AML-193 (cell line): ENCODE measurements around the gene KANK4.
"Not testable (repeated sequence)": the region's sequence is repeated elsewhere in the genome, so short reads cannot be mapped to it uniquely, and the experiment has no call there.

Experiments
- DNase-seq, 2 experiments: peaks; one replicate each; lab custom pipeline; 2025; lab: John Stamatoyannopoulos, UW

The KANK4 gene

DNA sequence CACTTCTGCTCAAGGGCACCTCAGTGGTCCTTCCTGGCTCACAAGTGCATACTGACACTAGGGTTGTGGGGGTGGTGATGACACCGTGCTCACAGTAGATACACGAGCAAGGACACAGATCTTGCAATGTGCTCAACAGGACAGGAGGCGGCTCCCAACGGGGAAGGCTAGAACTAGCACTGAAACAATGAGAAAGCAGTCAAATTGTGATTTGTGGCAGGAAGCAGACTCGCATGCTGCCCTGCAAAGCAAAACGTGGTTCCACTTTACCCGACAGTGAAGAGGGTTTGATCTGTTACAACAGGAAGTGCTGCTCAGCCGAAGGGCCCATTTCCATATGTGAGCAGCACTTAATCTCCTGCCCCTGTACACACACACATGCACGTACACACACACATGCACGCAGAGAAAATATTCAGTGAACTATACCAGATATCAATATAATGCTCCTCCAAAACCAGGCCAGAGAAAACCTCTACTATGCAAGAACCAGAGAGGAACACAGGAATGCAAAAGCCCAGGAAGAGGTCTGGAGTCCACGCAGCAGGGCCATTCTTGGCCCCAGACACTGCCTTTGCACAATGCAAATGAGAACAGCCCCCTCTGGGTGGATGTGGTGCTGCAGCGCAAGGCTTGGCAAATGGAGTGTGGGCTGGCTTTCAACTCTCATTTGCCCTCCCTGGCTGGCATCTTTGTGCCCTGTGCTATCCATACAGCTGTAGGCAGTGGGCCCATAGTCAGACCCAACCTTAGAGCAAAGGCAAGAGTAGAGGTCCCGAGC lies 47.1 kb downstream of the KANK4 start:
- DNase-seq = no peak

GRCh38 chr1:62271134-62271533 lies 48.1 kb downstream of the KANK4 start:
- DNase-seq = no peak

- DNase-seq = no peak
Measured at GRCh38 chr1:62269851-62270495, 49.3 kb downstream of the KANK4 start.

DNA sequence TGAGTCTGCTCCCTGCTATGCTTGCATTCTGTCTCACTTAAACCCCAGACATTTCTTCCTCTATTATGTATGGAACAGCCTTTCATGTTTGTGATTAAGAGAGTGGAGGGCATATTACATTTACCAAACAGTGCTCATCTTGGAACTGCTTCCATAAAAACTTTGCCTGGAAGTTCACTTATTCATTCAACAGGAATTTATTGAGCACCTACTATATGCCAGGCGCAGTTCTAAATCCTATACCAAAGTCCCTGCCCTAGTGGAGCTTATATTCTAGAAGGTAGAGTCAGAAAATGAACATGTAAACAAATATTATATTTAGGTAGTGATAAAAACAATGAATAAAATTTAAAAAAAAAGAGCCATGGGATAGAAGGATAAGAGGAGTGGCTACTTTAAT lies 49.8 kb downstream of the KANK4 start:
- DNase-seq = no peak

DNA sequence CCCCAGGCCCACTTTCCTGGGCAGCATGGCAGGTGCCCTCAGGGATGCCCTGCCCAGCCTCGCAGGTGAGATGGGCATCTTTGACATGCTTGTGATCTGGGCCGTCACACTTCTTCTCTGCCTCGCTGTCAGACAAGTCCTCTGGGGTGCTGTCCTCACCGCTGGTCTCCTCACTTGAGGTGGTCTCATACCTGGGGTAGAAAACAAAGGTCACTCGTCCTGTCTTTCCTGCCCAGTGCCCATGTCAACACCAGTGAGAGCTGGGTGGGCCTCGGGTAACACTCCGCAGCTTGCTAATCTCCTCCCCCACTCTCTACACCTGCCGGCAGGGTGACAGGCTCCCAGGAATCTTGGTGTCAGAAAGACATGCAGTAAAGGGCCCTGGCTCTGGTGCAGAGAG lies 50.9 kb downstream of the KANK4 start:
- DNase-seq = no peak

DNA sequence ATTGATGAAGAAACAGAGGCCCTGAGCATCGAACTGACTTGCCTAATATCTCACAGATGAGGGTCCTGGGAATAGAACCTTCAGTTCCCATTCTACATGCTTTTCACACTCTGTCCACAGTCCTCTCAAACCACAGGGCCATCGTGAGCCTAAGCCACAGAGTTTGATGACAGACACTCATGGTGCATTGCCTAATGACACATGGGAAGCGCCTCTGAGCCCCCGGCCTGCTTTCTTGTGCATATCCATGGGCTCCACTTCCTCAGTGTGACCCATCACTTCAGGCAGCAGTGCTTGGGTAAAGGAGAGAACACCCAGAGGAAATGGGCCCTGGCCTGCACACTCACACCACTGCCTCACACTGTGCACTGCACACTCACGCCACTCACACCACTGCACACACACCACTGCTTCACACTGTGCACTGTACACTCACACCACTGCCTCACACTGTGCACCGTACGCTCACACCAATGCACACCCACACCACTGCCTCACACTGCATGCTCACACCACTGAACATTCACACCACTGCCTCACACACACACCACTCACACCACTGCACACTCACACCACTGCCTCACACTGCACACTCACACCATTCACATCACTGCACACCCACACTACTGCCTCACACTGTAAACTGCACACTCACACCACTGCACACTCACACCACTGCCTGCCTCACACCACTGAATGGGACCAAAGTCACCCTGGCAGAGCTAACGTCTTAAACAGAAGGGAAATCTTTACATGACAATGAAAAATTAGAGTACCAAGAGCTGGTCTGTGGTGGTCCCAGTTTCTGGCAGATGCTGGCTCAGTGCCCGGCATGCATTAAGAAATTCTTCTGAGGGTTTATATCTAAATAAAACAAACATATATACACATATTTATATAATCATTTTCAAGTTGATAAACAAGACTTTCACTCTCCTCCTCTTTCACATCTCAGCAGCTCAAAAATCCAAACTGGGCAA lies 53.0 kb downstream of the KANK4 start:
- no peak for DNase-seq

DNA sequence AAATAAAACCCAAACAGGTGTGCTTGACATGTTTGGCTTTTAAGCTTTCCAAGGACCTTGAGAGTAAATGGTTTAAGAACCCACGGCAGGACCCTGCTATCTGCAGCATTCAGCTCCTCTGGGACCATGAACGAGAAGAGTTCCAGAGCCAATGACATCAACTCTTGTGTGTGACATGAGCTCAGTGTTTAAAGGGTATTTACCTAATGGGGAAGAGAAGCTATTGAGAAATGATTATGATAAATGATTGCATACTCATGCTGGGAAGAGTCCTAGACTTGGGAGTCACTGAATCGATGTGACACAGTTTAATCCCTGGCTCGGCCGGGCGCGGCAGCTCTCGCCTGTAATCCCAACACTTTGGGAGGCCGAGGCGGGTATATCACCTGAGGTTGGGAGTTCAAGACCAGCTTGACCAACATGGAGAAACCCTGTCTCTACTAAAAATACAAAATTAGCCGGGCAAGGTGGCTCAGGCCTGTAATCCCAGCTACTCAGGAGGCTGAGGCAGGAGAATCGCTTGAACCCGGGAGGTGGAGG lies 55.4 kb downstream of the KANK4 start:
- DNase-seq = no peak

DNA sequence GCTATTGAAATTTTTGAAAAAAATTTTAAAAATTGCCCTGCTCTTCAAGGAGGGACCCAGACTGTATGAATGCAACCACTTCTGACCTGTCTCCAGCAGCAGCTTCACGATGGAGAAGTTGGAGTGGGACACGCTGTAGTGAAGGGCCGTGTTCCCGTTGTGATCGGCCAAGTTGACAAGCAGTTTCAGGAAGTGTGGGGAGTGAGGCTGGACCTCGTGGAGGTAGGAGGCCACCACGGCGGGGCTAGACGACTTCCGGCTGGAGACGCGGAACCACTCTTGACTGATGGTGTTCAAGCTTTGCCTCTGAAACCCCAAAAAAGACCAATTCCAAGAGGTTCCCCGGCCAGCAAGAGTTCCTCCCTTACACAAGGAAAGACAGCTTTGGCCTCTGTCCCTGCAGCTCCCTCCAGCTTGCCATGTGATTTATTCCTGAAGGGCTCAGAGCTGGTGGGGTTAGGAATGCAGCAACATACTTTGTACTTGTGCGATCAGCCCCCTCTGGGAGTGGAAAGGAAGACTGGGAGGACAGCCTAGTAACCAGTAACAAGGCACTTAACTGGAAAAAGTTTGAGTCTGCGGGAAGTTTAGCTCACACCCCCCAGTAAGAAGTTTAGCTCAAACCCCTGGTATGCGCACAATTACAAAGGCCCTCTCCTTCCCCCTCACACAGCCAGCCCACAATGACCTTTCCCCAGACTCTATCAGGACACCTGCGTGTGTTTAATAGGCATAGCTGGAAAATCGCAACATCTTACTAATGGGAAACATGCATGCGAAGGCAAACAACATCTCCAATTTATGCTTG lies 56.0 kb downstream of the KANK4 start:
- no peak for DNase-seq

GRCh38 chr1:62260688-62261087 lies 58.5 kb downstream of the KANK4 start:
- DNase-seq = no peak

GRCh38 chr1:62259551-62259950 lies 59.7 kb downstream of the KANK4 start:
- DNase-seq = no peak

DNA sequence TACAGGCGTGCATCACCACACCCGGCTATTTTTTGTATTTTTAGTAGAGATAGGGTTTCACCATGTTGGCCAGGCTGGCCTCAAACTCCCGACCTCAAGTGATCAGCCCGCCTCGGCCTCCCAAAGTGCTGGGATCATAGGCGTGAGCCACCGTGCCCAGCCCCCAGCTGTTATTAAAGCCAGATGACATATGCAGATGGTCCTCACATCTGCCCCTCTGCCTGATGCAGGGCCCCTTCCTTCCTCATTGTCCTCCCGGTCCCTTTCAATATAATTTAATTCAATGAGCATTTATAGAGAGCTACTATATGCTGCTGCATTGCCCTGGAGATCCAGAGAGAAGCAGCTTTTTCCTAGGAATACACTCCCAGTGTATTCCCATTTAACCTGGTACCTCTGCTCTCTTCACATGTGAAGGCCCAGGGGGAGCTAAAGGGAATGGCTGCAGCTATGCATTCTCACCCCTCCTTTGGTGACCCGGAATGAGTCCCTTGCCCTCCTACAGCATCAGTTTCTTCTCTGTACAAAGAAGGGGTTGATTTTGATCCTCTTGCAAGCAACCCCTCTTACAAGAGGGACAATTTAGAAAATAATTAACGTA lies 69.0 kb downstream of the KANK4 start:
- DNase-seq = no peak

- DNase-seq = no peak
Measured at GRCh38 chr1:62247391-62248168, 71.7 kb downstream of the KANK4 start.

GRCh38 chr1:62245201-62245600 lies 74.0 kb downstream of the KANK4 start:
- DNase-seq = no peak

- DNase-seq = not testable (repeated sequence)
Measured at GRCh38 chr1:62244380-62244779, 74.9 kb downstream of the KANK4 start.

- DNase-seq = no peak
Measured at GRCh38 chr1:62241371-62242131, 77.7 kb downstream of the KANK4 start.

GRCh38 chr1:62240651-62241370 lies 78.4 kb downstream of the KANK4 start:
- no peak for DNase-seq

DNA sequence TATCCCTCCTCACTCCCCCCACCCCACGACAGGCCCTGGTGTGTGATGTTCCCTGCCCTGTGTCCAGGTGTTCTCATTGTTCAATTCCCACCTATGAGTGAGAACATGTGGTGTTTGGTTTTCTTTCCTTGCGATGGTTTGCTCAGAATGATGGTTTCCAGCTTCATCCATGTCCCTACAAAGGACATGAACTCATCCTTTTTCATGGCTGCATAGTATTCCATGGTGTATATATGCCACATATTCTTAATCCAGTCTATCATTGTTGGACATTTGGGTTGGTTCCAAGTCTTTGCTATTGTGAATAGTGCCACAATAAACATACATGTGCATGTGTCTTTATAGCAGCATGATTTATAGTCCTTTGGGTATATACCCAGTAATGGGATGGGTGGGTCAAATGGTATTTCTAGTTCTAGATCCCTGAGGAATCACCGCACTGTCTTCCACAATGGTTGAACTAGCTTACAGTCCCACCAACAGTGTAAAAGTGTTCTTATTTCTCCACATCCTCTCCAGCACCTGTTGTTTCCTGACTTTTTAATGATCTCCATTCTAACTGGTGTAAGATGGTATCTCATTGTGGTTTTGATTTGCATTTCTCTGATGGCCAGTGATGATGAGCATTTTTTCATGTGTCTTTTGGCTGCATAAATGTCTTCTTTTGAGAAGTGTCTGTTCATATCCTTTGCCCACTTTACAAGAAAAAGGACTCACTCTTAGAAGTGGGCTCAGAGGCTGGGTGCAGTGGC lies 79.4 kb downstream of the KANK4 start:
- not testable (repeated sequence) for DNase-seq

GRCh38 chr1:62238507-62238906 lies 80.7 kb downstream of the KANK4 start:
- DNase-seq = no peak
